HG02588 (cell line): ENCODE results near the gene CDKAL1.
"Not testable (repeated sequence)": the region's sequence is repeated elsewhere in the genome, so short reads cannot be mapped to it uniquely, and the experiment has no call there.

Experiments
- ATAC-seq: cut with Tn5 transposase; IDR thresholded peaks from one replicate; pipeline ENCODE4 v1.9.1; 2021; ENCODE audit warnings: mild to moderate bottlenecking, moderate library complexity; ENCODE audit not compliant: unreplicated experiment

CDKAL1 gene

DNA sequence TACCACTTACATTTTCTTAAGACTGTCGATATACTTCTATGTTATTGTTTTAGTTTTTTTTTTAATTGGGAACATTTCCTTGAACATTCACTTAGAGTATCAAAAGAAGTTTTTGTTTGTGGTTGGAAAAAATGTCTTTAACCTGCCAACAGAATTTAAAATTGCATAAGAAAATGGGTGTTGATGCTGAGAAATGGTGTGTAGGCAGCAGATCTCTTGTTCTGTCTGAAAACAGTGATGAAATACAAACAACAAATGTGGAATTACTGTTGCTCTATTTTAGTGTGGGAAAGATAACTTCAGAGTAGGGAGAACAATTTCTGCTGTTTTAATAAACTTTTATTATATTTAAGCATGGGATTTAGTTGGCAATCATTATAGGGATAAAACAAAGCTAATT, 293.5 kb downstream of the CDKAL1 start:
- ATAC-seq, result no peak

- no peak for ATAC-seq
These were observed 296.3 kb downstream of the CDKAL1 start for GRCh38 chr6:20830576-20830975.

DNA sequence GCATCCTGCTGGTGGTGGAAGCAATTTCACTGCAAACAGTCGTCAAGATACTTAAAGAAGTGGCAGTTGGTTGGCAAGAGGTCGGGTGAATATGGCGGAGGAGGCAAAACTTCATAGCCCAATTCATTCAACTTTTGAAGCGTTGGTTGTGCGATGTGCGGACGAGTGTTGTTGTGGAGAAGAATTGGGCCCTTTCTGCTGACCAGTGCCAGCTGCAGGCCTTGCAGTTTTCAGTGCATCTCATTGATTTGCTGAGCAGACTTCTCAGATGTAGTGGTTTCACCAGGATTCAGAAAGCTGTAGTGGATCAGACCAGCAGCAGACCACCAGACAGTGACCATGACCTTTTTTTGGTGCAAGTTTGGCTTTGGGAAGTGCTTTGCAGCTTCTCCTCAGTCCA, 297.0 kb downstream of the CDKAL1 start:
- ATAC-seq, result not testable (repeated sequence)

- ATAC-seq, result no peak
These were observed 299.7 kb downstream of the CDKAL1 start for GRCh38 chr6:20833881-20834515.

- ATAC-seq, result no peak
These were observed 301.2 kb downstream of the CDKAL1 start for GRCh38 chr6:20835315-20836010.

DNA sequence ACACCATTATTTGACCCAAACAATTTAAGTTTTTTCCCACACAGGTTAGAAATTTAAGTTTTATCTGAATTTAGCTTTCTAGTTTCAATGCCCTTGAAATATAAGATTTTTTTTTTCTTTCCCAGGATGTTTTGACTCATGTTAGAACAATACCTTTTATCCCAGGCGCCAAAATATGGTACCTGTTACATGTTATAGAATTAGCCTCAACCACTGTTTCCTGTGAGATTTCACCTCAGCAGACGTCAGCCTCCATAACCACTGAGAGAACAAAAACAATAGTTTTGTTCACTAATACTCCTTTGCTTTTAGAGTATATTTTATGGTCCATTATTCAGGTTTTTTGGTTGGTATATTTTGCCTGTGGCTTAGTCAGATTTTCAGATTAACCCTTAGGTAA, 302.9 kb downstream of the CDKAL1 start:
- ATAC-seq, result no peak

GRCh38 chr6:20838113-20838512, 303.9 kb downstream of the CDKAL1 start:
- no peak for ATAC-seq

DNA sequence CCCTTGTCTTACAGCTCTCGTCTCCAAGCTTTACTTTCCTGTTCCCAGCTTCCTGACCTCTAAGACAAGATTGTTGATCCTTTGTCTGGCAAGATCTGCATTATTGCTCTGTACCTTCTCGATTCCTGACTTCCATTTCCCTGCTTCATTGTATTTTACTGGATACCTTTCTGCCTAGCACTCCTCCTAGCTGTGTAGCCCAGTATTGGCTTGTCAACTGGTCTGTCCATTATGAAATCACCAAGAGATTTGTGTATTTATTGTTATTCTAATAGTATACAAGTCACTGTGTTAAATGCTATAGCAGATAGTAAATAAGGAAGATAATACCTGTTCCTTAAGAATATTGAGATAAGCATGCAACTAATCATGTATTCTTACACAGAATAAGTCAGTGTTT, 305.4 kb downstream of the CDKAL1 start:
- no peak for ATAC-seq

DNA sequence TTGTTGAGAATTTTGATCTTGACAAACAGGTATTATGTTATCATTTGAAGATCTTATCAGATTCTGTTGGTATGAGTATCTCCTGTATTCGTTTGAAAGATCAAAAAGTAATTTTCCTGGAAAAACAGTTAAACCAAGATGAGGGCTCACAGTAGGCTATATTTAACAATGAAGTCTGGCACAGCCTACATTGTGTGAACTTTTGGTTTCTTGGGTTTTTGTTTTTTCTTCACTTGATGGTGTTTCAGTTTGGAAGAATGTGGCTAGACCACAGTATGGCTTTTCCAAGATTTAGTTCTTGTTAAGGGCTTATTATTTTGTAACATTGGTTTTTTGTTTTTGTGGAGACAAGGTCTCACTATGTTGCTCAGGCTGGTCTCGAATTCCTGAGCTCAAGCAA, 306.4 kb downstream of the CDKAL1 start:
- no peak for ATAC-seq

DNA sequence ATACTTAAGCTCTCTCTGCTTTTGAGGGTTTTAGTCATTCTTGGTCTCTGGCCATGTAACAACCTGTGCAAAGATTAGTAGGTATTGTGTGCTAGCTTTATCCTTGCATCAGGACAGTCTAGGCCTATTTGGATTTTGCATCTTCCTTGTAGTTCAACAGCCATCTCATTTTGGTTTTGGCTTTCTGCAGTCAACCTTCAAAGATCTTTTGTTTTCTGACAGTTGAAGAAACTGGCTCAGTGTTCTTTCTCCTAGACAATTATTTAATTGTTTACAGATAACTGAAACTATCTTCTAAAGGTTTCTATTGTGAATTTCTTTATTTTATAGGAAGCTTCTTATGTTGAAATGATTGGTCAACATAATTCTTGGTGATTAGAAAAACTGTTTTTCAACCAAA, 307.5 kb downstream of the CDKAL1 start:
- ATAC-seq, result no peak

GRCh38 chr6:20845592-20845991, 311.3 kb downstream of the CDKAL1 start:
- no peak for ATAC-seq

DNA sequence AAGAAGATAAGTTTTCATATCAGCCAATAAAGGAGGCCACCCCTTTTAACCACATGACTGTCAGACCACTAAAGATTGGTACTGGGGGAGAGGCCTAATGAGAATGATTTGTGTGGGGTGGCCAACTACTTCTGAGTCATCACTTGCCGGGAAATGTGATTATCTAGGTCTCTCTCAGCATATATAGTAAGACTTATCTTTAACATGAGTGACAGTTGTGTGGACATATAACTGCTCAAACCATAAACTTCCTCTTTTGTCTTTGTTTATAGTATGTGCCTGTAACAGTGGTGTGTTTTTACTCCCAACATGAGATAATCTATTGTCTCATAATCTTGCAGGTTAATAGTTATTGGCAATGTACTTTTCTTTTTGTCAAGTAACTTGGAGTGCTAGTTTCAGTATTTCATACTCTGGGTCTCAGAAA, 312.4 kb downstream of the CDKAL1 start:
- peak; percentile 77 for ATAC-seq

DNA sequence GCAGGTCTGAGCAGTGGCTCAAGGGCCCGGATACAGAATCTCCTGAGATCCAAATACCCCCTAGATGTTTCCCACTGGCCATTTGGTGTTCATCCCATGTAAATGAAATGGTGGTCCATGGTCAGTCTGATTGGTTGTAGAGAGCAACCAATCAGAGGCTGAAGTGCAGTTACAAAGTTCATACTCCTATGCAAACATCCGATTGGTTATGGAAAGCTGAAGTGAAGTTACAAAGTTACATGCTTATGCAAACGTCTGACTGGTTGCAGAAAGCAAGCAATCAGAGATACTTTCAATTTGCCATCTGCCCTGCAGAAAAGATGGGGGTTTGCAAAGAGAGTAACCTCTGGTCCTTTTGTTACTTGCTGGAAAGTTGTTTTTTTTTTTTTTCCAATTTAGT, 313.6 kb downstream of the CDKAL1 start:
- no peak for ATAC-seq

GRCh38 chr6:20850686-20851416, 316.6 kb downstream of the CDKAL1 start:
- ATAC-seq, result no peak

GRCh38 chr6:20851795-20852194, 317.5 kb downstream of the CDKAL1 start:
- no peak for ATAC-seq

- no peak for ATAC-seq
These were observed 319.6 kb downstream of the CDKAL1 start for GRCh38 chr6:20853828-20854227.

- ATAC-seq, result no peak
These were observed 322.5 kb downstream of the CDKAL1 start for GRCh38 chr6:20856681-20857288.

GRCh38 chr6:20861481-20861880, 327.2 kb downstream of the CDKAL1 start:
- ATAC-seq, result no peak

- no peak for ATAC-seq
These were observed 331.8 kb downstream of the CDKAL1 start for GRCh38 chr6:20866036-20866435.

DNA sequence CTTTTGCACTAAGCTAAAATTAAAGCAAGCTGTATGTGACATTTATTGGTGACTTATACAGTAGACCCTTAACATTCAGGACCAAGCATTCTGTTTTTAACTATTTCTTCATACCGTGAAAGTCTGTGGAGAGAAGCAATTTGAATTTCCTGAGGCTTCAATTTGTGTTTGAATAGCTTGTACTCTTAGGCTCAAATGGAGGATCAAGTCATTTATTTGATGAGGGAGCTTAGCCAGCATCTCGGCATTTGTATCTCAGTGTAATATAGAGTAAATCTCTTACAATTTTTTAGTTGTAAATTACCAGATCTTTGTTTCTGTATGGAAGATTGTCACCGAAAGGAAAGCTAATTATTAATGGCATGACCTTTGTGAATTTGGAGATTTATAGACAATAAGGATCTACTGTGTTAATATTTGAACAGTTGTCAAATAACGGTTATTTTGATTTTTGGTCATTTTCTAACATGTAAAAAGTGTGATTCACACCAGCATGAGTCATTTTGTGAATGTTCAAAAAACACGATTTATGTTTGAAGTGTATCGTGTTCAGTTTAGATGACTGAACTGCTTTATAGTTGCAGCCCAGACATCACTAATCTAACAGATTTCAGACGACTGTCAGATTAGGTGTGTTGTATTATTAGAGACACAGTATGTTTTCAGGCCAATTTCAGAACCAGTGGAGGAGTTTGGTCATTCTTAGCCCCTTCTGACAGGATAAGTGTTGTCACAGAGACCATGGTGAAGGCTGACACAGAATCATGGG, 332.9 kb downstream of the CDKAL1 start:
- ATAC-seq, result no peak
